ENCODE data around the gene HYI.
"Not testable (repeated sequence)": the region's sequence is repeated elsewhere in the genome, so short reads cannot be mapped to it uniquely, and the experiment has no call there.

Gene HYI

GRCh38 chr1:43426221-43426620 lies 27.5 kb downstream of the HYI start:
- DNase-seq = no peak

GRCh38 chr1:43425045-43425444 lies 28.7 kb downstream of the HYI start:
- no peak for DNase-seq

- no peak for DNase-seq
Observed at GRCh38 chr1:43423672-43424550, 29.8 kb downstream of the HYI start.

GRCh38 chr1:43422995-43423671 lies 30.6 kb downstream of the HYI start:
- DNase-seq = no peak

- no peak for DNase-seq
Observed at GRCh38 chr1:43421976-43422750, 31.6 kb downstream of the HYI start.

GRCh38 chr1:43421396-43421795 lies 32.3 kb downstream of the HYI start:
- no peak for DNase-seq

- DNase-seq = no peak
Observed at GRCh38 chr1:43420874-43421273, 32.9 kb downstream of the HYI start.

- no peak for DNase-seq
Observed at GRCh38 chr1:43419627-43420425, 33.9 kb downstream of the HYI start.

- no peak for DNase-seq
Observed at GRCh38 chr1:43418858-43419257, 34.9 kb downstream of the HYI start.

GRCh38 chr1:43415901-43416300 lies 37.8 kb downstream of the HYI start:
- DNase-seq = no peak

- peak; percentile 59 to 75 for DNase-seq
Observed at GRCh38 chr1:43414634-43415223, 39.0 kb downstream of the HYI start.

GRCh38 chr1:43413426-43413825 lies 40.3 kb downstream of the HYI start:
- DNase-seq = not testable (repeated sequence)

- no peak for DNase-seq
Observed at GRCh38 chr1:43410571-43410970, 43.2 kb downstream of the HYI start.

GRCh38 chr1:43405876-43406234 lies 47.9 kb downstream of the HYI start:
- DNase-seq = no peak

- DNase-seq = no peak
Observed at GRCh38 chr1:43405219-43405875, 48.4 kb downstream of the HYI start.

- no peak for DNase-seq
Observed at GRCh38 chr1:43404353-43404752, 49.4 kb downstream of the HYI start.

- DNase-seq = no peak
Observed at GRCh38 chr1:43402089-43402865, 51.5 kb downstream of the HYI start.

Data from CD4-positive, alpha-beta T cell treated with Interferon alpha-2 for 1 hour (primary cell).